GM12801 (cell line): ENCODE measurements around the gene MICAL2.

Source experiments
- CTCF ChIP-seq: IDR thresholded peaks from one replicate; pipeline ENCODE4 v1.5.1; 2011; ENCODE audit warnings: control low read depth; ENCODE audit not compliant: insufficient read length; ENCODE audit errors: extremely low read depth

Gene MICAL2

GRCh38 chr11:12097219-12097618, 13.2 kb upstream of the MICAL2 start:
- TF ChIP-seq CTCF: no peak

GRCh38 chr11:12098601-12099000, 11.8 kb upstream of the MICAL2 start:
- no peak for TF ChIP-seq CTCF

- TF ChIP-seq CTCF: no peak
These were observed 11.1 kb upstream of the MICAL2 start for GRCh38 chr11:12099132-12099873.

GRCh38 chr11:12100429-12100828, 10.0 kb upstream of the MICAL2 start:
- TF ChIP-seq CTCF: no peak

- TF ChIP-seq CTCF: no peak
These were observed 9.5 kb upstream of the MICAL2 start for GRCh38 chr11:12100841-12101242.

- no peak for TF ChIP-seq CTCF
These were observed 9.1 kb upstream of the MICAL2 start for GRCh38 chr11:12101318-12101717.

GRCh38 chr11:12102588-12103410, 7.6 kb upstream of the MICAL2 start:
- no peak for TF ChIP-seq CTCF
